Urothelium cell line (cell line): ENCODE data around the gene TGM1.
A peak's percentile ranks its signal among the peaks of the same experiment; 100 is the strongest.
"Not testable (repeated sequence)": the region's sequence is repeated elsewhere in the genome, so short reads cannot be mapped to it uniquely, and the experiment has no call there.

Experiments
- DNase-seq: peaks from one replicate; pipeline ENCODE4 v3.0.0; 2011; ENCODE audit warnings: low spot score, mixed read lengths
- FAIRE-seq: peaks from 2 replicates; lab custom pipeline; 2011; peaks lifted over from hg19 to GRCh38; lab: Jason Lieb, UNC

The TGM1 gene

GRCh38 chr14:24255438-24255837 lies 7.5 kb downstream of the TGM1 start:
- DNase-seq (no peak), FAIRE-seq (no peak)

DNA sequence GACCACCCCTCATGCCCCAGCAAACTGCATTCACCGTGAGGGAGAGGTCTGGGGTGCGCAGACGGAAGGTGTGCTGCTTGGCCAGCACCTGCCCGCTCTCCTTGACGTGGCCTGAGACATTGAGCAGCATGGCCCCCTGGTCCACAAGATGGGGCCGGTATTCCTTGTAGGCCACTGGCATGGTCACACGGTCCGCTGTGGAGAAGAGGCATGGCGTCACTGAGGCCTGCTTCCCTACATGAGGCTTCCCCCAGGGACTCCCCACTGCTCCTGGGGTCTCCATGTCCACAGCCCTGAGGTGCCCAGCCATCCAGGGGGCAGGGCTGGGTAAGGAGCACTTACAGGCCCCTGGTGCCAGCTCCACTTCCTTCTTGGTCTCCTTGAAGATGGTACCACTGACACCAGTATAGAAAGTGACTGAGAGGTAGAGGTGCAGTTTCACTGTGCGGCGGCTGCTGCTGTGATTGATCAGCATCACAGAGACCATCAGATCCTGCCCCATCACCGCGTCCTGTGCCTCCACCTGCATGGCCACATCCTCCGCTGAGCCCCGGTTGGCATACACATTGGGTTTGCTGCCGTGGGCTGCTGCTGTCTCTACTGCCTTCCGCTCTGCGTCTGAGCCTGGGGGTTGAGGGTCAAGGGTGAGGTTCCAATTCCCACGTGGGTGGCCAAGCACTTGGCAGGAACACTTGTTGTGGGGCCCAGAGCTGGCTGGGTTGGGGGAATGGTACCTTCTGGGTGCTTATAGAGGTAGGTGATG lies 8.2 kb downstream of the TGM1 start:
- FAIRE-seq, result no peak
- no peak for DNase-seq

DNA sequence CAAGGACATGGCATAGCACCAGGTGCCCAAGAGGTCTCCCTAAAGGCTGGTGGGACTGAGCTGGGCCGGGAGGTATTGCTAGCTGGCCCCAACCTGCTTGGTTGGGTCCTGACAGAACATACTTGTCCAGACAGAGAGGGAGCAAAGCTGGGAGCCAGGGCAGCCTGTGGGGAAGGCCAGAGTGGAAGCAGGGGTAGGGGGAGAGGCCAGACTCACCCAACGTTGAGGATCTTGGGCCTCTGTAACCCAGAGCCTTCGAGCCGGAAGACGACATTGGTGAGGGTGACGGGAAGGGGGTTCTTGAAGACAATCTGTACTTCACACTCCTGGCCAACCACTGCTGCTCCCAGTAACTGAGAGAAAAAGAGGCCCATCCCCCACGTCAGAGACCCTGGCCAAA lies 9.0 kb downstream of the TGM1 start:
- FAIRE-seq (no peak), DNase-seq (no peak)

DNA sequence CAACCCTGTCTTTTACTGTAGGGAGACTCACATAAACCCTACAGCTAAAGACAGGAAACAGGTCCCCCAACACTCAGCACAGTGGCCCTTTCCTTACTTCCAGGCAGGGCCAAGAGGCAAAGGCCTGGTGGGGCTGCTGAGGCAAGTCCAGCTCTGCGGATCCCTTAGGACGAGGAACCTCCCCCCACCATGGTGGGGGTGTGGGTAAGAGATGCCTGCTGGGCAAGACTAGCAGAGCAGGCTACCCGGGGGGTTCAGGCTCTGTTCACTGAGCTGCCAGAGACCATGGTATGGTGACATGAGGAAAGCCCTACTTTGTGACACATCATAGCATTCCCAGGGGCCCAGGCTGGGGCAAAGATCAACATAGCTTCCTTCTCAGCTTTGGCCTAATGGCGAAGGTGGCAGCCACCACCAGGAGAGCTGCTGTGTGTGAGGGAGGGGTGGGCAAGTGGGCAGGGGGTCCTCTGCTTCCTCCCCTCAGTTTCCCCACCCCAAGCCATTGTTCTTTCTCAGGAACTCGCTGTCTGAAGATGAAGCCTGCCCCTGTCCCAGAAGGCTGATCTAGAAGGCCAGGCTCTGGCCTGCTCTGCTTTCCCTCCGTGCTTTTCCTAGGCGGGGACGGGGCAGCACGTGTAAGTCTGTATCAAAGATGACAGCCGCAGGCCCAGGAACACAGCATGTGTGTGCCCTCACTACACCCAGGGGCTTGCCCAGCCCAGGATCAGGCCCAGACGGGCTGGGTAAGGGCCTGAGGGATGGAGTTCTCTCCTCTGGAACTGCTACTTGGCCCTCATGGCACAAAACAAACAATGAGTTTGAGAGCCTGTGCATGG lies 10.5 kb downstream of the TGM1 start:
- DNase-seq, result no peak
- no peak for FAIRE-seq

DNA sequence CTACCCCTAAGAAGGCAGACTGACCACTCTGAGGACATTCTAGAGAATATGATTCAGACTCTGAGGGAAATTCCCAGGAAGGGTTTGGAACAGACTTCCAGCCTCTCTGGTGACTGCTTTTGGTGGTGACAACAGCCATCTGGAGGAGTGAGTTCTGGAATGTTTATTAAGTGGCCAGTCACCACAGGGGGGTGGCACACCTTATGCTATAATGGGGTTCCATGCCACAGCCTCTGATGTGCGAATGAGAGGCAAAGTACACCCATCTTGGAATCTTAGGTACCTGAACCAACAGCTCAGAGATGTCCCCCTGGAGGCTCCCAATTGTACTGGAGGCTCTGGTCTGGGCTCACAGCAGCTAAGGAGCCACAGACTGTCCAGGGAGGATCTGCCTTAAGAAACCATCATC lies 11.1 kb downstream of the TGM1 start:
- FAIRE-seq (no peak), DNase-seq (no peak)

DNA sequence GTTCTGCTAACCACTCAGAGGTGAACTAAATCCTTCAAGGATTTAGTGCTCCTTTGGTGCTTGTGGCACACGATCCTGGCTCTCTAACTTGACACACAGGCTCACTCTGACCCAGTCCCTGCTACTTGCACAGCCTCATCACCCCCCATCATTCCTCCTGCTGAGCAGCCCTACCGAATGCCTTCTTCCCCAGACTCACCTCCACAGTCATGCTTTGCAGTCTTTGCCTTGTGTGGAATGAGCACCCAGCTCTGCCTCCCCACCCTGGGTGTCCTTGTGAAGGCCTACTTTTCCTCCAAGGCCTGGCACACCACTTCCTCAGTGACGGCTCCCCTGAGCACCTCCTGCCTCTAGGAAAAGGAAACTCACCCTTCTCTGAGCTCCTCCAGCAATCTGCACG lies 12.6 kb downstream of the TGM1 start:
- DNase-seq, result no peak
- FAIRE-seq, result no peak

DNA sequence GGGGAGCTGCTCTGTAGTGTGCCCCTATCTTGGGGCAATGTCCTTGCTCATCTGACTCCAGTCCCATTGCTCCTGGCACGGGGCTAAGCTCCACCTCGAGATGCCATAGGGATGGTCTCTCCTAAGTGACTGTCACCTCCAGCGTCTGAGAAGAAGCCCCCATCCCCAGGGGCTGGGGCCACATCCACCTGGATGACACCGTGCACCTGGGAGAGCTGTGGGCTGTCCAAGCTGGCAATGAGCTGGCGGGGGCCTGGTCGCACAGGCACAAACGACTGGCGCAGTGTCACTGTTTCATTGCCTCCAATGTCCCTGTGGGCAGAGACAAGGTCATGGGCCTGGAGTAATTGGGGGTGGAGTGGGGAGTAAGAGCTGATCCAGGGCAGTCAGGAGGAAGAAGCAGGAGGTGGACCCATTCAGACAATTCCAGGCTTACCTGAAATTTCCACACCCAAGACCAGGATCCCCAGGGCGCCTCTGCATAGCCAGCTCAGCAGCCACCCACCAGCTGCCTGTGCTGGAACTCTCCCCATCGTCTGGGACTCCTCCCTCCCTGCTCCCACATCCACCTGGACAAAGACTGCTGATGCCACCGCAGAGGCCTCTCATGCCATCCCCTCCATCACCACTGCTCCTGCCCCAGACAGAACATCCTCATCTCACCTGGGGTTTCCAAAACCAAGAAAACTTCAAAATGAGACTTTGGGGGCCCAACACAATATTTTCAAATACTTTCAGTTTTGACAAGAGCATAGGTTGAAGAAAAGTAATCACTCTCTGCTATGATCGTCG lies 13.6 kb downstream of the TGM1 start:
- DNase-seq (no peak), FAIRE-seq (no peak)

- no peak for DNase-seq
- no peak for FAIRE-seq
These were observed 15.6 kb downstream of the TGM1 start for GRCh38 chr14:24247422-24247821.

- FAIRE-seq (no peak), DNase-seq (no peak)
These were observed 16.2 kb downstream of the TGM1 start for GRCh38 chr14:24246765-24247212.

DNA sequence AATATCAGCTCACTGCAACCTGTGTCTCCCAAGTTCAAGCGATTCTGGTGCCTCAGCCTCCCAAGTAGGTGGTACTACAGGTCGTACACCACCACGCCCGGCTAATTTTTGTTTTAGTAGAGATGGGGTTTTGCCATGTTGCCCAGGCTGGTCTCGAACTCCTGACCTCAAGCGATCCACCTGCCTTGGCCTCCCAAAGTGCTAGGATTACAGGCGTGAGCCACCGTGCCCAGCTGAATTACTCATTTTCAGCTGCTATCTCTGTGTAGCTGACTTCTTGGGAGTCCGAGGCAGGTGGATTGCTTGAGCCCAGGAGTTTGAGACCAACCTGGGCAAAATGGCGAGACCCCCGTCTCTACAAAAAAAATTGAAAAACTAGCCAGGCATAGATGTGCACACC lies 17.6 kb downstream of the TGM1 start:
- not testable (repeated sequence) for FAIRE-seq, DNase-seq

GRCh38 chr14:24243336-24243836 lies 19.6 kb downstream of the TGM1 start:
- DNase-seq, result peak; percentile 27
- no peak for FAIRE-seq

DNA sequence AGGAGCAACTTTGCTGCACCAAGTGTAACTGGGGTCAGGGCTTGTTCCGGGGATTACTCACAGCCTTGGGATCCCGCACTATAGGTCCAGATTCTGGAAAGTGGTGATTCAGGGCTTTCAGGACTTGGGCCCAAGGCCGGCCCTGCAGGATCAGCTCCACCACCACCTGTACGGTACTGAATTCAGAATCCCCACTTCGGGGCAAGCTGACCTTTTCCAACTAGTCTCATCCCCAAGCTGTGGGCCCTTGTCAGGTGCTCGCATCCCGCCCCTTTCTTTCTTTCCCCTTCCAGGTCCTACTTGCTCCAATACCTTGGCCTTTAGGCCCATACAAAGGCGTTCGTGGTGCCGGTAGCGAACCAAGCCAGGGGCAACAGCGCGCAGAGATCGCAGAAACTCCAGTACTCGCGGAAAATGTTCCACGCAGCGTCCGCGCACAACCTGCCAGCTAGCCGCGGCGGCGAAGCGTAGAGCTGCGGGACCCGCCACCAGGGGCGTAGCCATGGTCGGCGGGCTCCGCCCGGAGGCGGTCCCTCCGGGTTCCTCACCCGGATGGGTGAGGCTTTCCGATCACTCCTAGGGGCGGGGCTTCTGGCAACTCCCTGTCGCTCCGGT lies 21.0 kb downstream of the TGM1 start:
- DNase-seq (peak; percentile 97), FAIRE-seq (no peak)

GRCh38 chr14:24240110-24240918 lies 22.7 kb downstream of the TGM1 start:
- FAIRE-seq (no peak), DNase-seq (no peak)

DNA sequence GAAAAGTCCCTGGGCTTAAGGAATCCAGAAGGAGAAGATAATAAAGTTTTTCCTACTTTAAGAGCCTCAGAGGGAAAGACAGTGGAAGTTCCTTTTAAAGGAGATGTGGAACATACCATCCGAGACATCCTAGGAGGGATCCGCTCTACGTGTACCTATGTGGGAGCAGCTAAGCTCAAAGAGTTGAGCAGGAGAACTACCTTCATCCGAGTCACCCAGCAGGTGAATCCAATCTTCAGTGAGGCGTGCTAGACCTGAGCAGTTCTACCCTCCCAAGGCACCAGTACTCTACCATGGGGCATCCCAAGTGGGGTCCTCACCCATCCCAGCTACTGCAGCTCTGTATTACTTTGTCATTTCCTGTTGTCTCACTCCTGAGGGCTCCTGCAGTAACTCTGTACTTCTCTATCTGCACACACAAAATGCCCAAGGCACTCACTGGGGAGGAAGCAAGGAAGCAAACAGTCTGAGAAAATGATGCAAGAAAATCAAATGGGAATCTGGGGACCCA lies 24.4 kb downstream of the TGM1 start:
- no peak for FAIRE-seq
- no peak for DNase-seq

GRCh38 chr14:24238123-24238522 lies 24.9 kb downstream of the TGM1 start:
- DNase-seq, result no peak

DNA sequence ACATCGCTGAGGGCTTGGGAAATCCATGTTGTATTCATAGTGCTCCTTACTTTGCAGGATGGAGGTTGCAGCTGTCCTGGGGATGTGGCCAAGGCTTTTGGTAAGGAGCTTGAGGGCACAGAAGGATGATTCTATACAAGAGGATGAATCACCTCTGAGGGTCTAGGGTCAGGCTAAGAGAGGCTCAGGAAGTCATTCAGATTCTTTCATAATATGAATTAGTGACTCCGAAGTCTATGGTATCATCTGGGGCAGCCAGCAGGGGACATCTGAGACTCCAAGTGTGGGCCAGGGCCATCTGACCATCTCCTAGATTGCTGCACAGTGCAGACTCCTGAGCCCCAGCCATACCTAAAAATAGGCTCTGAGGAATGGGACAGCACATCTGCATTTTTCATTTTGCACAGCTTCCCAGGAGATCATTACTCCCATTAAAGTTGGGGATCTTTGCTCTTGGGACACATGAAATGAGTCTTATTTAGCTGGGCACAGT lies 25.5 kb downstream of the TGM1 start:
- DNase-seq (no peak), FAIRE-seq (no peak)

More at GRCh38 chr14:24238123-24238522, 24.9 kb downstream of the TGM1 start:
- no peak for FAIRE-seq

- no peak for DNase-seq
- no peak for FAIRE-seq
These were observed 26.1 kb downstream of the TGM1 start for GRCh38 chr14:24236689-24237462.

DNA sequence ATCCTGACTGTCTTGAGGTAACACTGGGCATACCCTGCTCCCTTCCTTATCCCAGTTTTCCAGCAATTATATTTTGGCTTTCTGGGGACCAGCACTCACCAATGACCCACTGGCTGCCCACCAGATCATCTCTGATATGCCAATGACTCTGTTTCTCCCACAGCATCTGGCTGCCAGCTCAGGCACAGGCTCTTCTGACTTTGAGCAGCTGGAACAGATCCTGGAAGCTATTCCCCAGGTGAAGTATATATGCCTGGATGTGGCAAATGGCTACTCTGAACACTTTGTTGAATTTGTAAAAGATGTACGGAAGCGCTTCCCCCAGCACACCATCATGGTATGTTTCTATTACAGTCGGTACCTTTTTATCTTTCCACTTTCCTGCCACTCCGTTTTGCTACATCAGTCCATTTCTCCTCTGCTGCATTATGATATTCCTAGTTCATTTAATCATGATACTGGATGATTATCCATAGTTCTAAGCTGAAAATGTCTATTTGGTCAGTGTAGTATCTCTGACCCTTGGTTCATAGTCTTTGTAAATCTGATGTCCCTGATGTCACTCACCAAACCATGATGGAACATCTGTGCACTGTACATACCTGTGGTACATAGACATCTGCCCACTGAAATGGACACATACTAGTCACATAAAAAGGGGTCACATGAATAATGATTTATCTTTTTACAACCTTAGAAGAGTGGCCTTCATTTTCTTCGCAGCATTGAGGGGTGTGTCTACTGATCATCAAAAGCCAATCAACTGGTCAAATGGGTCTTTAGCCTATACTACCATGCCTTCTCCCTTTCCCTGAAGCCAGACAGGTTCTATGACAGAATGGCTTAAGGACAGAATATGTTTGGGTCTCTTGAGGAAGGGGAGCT lies 26.9 kb downstream of the TGM1 start:
- DNase-seq, result no peak
- no peak for FAIRE-seq
